CD8-positive, alpha-beta memory T cell (primary cell): ENCODE data around the gene CAMK1D. TPM values are rescaled to one million over a fixed set of nuclear protein-coding genes. Genes with fewer than 3 reads are reported as not detected.
"Not testable (repeated sequence)": the region's sequence is repeated elsewhere in the genome, so short reads cannot be mapped to it uniquely, and the experiment has no call there.

Source experiments
- CTCF ChIA-PET: fragments of 350-600 bp; sonication (Branson Sonifier 250); formaldehyde crosslinking; loops from one replicate; lab custom pipeline; 2021; ENCODE audit warnings: antibody characterized with exemption; lab: Charles Lee
- POLR2A ChIA-PET: fragments of 350-600 bp; sonication (Branson Sonifier 250); formaldehyde crosslinking; loops from one replicate; lab custom pipeline; 2021; ENCODE audit warnings: antibody characterized with exemption; lab: Charles Lee
- DNase-seq, 5 donors: peaks; one replicate each; pipeline versions ENCODE4 v3.0.0 to v3.0.0-alpha.2; 2020 to 2022; ENCODE audit warnings: mixed read lengths in 1 of 5
- H3K27ac ChIP-seq: one replicate; pipeline ENCODE4 v1.7.0; 2013; ENCODE audit warnings: low read depth, mild to moderate bottlenecking, low read length, moderate library complexity
- H3K27me3 ChIP-seq: 2 replicates; pipeline ENCODE4 v1.7.0; 2013; ENCODE audit warnings: low read length, mild to moderate bottlenecking; ENCODE audit not compliant: insufficient read depth, poor library complexity, severe bottlenecking
- H3K36me3 ChIP-seq: 2 replicates; pipeline ENCODE4 v1.7.0; 2013; ENCODE audit warnings: mild to moderate bottlenecking, low read length, moderate library complexity; ENCODE audit not compliant: insufficient read depth
- H3K4me1 ChIP-seq: 2 replicates; pipeline ENCODE4 v1.7.0; 2013; ENCODE audit warnings: mild to moderate bottlenecking, low read length, moderate library complexity; ENCODE audit not compliant: insufficient read depth
- H3K4me3 ChIP-seq: 2 replicates; pipeline ENCODE4 v1.7.0; 2013; ENCODE audit warnings: mild to moderate bottlenecking, low read length
- H3K9me3 ChIP-seq: 2 replicates; pipeline ENCODE4 v1.7.0; 2013; ENCODE audit warnings: mild to moderate bottlenecking, low read length
- H3K27ac Mint-ChIP-seq, 8 donors: one replicate each; pipeline ENCODE4 v1.8.0; 2020 to 2021; ENCODE audit warnings: mixed read lengths in 8 of 8, mild to moderate bottlenecking in 6 of 8, inconsistent platforms in 3 of 8, moderate library complexity in 3 of 8
- H3K27me3 Mint-ChIP-seq, 2 donors: one replicate each; pipeline ENCODE4 v1.8.0; 2020 to 2021; ENCODE audit warnings: mixed read lengths in 2 of 2, mild to moderate bottlenecking in 1 of 2, moderate library complexity in 1 of 2
- H3K36me3 Mint-ChIP-seq, 3 donors: one replicate each; pipeline ENCODE4 v1.8.0; 2020 to 2021; ENCODE audit warnings: mixed read lengths in 3 of 3, inconsistent platforms in 1 of 3, mild to moderate bottlenecking in 1 of 3
- H3K4me1 Mint-ChIP-seq, 3 donors: one replicate each; pipeline ENCODE4 v1.8.0; 2020 to 2021; ENCODE audit warnings: mixed read lengths in 3 of 3, inconsistent platforms in 1 of 3, mild to moderate bottlenecking in 1 of 3
- H3K4me3 Mint-ChIP-seq, 7 donors: one replicate each; pipeline ENCODE4 v1.8.0; 2020 to 2021; ENCODE audit warnings: mixed read lengths in 7 of 7, mild to moderate bottlenecking in 6 of 7, moderate library complexity in 4 of 7, inconsistent platforms in 2 of 7
- H3K9me3 Mint-ChIP-seq, 5 donors: one replicate each; pipeline ENCODE4 v1.8.0; 2020 to 2022; ENCODE audit warnings: mixed read lengths in 5 of 5, mild to moderate bottlenecking in 3 of 5, moderate library complexity in 2 of 5, inconsistent platforms in 1 of 5
- polyA plus RNA-seq: library from polyadenylated mRNA; unstranded; fragments of 300-500 nt; fragmentation: Illumina TruSeq; gene quantifications from one replicate; pipeline ENCODE4 v1.2.3, GENCODE V29; 2021
- total RNA-seq, 2 experiments: library from RNA; stranded (reverse); gene quantifications; one replicate each; pipeline ENCODE4 v1.2.3, GENCODE V29; 2021

The CAMK1D gene
- total and polyA plus RNA-seq, 3 experiments from 2014 or later, result 8.9 to 15.1 (median 10.0) TPM

DNA sequence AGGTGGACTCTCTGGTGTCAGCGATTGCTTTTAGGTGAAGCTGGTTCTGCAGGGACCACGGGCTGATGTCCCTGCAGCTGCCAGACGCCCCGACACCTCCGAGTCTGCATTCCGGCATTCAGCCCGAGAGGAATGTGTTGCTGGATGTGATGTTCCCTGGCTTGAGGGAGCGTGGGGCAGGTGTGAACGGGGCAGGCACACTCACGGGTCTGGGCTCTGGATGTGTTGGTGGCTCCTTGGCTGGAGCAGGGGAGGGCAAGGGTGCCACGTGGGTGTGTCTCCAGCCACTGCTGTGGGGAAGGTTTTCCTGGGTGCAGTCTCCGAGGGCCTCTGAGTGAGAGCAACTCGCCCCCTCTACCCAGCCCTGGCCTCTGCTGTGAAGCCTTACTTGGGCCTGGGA, 140.5 kb downstream of the CAMK1D start:
- ChIA-PET POLR2A (no interaction called here), CTCF (no interaction called here)
- Mint-ChIP-seq H3K27ac (no peak overlapping the region), H3K4me1 (peaks cover 15 to 27% (median 20%) of the 10 kb centered on the region in 3 donors), H3K36me3 (no peaks in the 10 kb centered on the region), H3K9me3 (no peaks in the 10 kb centered on the region), H3K4me3 (no peak overlapping the region), H3K27me3 (peaks cover 0 to 2% of the 10 kb centered on the region in 2 donors)
- Histone ChIP-seq H3K4me3 (no peak overlapping the region), H3K27ac (no peak overlapping the region), H3K9me3 (no peaks in the 10 kb centered on the region), H3K27me3 (no peaks in the 10 kb centered on the region), H3K36me3 (no peaks in the 10 kb centered on the region), H3K4me1 (peaks cover 11% of the 10 kb centered on the region)
- no peak for DNase-seq

DNA sequence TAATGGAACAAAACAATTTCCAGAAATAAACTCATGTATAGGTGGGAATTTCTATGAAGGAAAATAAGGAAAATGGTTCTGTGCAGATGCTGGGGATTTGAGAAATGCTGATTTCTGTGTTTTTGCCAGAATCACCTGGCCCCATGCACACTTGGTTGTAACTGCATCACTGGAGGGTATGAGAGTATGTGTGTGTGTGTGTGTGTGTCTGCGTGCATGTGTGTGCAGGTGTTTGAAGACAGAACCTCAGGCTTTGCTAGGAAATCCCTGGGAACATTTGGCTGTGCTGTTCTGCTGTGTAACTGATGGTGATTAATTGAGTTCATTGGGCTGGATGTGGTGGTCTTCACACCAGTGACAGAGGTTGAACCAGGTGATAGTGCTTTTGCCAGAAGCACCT, 141.6 kb downstream of the CAMK1D start:
- H3K9me3 ChIP-seq, result no peaks in the 10 kb centered on the region
- Mint-ChIP-seq H3K4me1 (peaks cover 6 to 18% (median 10%) of the 10 kb centered on the region in 3 donors), H3K4me3 (no peak overlapping the region), H3K27me3 (peaks cover 0 to 2% of the 10 kb centered on the region in 2 donors), H3K36me3 (no peaks in the 10 kb centered on the region), H3K9me3 (no peaks in the 10 kb centered on the region), H3K27ac (no peak overlapping the region)
- no peak for DNase-seq
- no peaks in the 10 kb centered on the region for H3K27me3 ChIP-seq
- no peaks in the 10 kb centered on the region for H3K4me1 ChIP-seq
- H3K27ac ChIP-seq, result no peak overlapping the region
- H3K4me3 ChIP-seq, result no peak overlapping the region
- ChIA-PET POLR2A (no interaction called here), CTCF (no interaction called here)
- H3K36me3 ChIP-seq, result no peaks in the 10 kb centered on the region

DNA sequence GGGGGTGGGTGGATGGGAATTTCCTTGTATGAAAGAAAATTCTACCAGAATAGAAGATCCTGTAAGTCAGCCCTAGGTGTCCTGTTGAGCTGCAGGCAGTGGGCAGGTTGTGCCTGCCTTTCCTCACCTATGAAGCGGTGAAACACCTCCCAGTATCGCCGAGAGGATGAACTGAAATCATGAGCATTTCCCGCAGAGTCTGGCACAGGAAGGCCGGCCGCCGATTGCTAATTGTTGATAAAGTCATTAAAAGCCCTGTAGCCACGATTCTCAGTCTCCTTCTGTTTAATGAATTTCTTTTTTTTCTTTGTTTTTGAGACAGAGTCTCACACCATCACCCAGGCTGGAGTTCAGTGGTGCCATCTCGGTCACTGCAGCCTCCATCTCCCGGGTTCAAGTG, 142.1 kb downstream of the CAMK1D start:
- no peak for DNase-seq
- no peaks in the 10 kb centered on the region for H3K36me3 ChIP-seq
- H3K4me1 ChIP-seq, result no peaks in the 10 kb centered on the region
- Mint-ChIP-seq H3K4me3 (no peak overlapping the region), H3K27ac (no peak overlapping the region), H3K9me3 (no peaks in the 10 kb centered on the region), H3K27me3 (peaks cover 0 to 2% of the 10 kb centered on the region in 2 donors), H3K4me1 (peaks cover 6 to 18% (median 10%) of the 10 kb centered on the region in 3 donors), H3K36me3 (no peaks in the 10 kb centered on the region)
- ChIA-PET CTCF (no interaction called here), POLR2A (no interaction called here)
- H3K27me3 ChIP-seq, result no peaks in the 10 kb centered on the region
- no peak overlapping the region for H3K4me3 ChIP-seq
- H3K9me3 ChIP-seq, result no peaks in the 10 kb centered on the region
- no peak overlapping the region for H3K27ac ChIP-seq

DNA sequence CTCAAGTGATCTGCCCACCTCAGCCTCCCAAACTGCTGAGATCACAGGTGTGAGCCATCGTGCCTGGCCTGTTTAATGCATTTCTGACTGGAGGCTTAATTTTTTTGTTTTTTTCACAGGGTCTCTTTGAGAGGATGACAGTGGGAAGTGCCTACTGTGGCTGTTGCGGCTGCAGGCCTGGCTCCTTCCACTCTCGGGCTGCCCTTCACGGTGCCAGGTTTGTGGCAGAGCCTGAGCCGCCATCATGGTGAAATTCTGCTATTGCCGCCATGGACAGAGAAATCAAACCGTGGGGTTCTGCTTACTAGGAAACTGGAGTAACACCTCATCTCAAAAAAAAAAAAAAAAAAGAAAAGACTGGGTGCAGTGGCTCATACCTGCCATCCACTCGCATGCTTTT, 142.7 kb downstream of the CAMK1D start:
- Mint-ChIP-seq H3K27ac (peak overlapping the region in 2 of 8 donors; percentile 3 to 33), H3K27me3 (peaks cover 0 to 2% of the 10 kb centered on the region in 2 donors), H3K4me1 (peaks cover 6 to 16% (median 10%) of the 10 kb centered on the region in 3 donors), H3K4me3 (no peak overlapping the region), H3K36me3 (no peaks in the 10 kb centered on the region), H3K9me3 (no peaks in the 10 kb centered on the region)
- Histone ChIP-seq H3K27me3 (no peaks in the 10 kb centered on the region), H3K27ac (no peak overlapping the region), H3K4me3 (no peak overlapping the region), H3K9me3 (no peaks in the 10 kb centered on the region), H3K36me3 (no peaks in the 10 kb centered on the region), H3K4me1 (no peaks in the 10 kb centered on the region)
- DNase-seq, result no peak
- ChIA-PET POLR2A (interaction anchor here (0.6 kb wide), 1 partner anchor 260 kb away, joined by 3 read pairs; no protein-coding TSS in a partner anchor), CTCF (no interaction called here)

DNA sequence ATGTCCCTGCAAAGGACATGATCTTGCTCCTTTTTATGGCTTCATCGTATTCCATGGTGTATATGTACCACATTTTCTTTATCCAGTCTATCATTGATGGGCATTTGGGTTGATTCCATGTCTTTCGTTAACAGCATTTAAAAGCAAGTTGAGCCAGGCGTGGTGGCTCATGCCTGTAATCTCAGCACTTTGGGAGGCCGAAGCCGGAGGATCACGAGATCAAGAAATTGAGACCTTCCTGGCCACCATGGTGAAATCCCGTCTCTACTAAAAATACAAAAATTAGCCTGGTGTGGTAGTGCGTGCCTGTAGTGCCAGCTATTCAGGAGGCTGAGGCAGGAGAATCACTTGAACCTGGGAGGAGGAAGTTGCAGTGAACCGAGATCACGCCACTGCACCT, 147.7 kb downstream of the CAMK1D start:
- H3K36me3 ChIP-seq, H3K27ac Mint-ChIP-seq, H3K9me3 ChIP-seq, H3K27me3 Mint-ChIP-seq, H3K4me3 Mint-ChIP-seq, POLR2A ChIA-PET, H3K27ac ChIP-seq, H3K4me1 ChIP-seq, H3K27me3 ChIP-seq, H3K4me3 ChIP-seq, H3K36me3 Mint-ChIP-seq, H3K9me3 Mint-ChIP-seq, DNase-seq: not testable (repeated sequence)
- CTCF ChIA-PET, result interaction anchor here (1.2 kb wide), 1 partner anchor 10 kb away, joined by 3 read pairs; no protein-coding TSS in a partner anchor
- H3K4me1 Mint-ChIP-seq, result peaks cover 40 to 52% (median 41%) of the 10 kb centered on the region in 3 donors

DNA sequence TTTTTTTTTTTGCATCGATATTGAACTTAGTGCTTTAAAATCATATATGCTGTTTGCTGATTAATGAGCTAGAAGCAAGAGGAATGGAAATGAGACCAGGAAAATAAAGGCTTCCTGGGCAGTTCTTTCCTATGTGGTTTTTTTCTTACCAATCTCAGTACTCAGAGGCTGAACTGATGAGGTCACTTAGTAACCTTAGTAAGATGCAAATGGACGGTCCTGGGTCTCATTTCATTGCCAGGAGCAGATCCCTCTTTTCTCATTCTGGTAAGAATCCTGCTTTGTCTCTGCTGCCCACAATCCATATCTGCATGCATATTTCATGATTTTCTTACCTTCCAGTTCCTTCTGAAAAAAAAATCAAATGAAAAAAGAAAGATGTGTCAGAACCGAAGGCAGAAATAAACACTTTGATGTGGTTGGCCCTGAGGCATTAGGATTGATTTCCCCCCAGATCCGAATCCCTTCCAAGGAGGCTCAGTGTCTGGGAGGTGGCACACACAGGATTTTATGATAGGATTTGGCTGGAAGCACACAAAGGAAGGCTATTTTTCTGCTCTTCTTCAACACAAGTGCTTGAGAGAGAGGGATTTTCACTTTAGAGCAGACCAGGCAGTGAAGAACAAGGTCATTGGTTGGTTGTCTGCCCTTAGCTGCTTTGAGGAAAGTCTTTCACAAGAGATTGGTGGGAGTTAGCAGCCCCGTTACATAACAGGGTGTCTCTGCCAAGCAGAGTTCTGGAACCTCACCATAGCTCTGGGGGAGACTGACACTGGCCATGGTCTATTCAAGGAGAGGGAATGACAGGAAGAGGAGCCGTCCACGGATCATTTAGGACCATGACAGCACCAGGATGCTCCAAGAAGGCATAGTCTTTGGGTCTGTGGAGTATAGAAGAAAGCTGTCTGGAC, 150.0 kb downstream of the CAMK1D start:
- Mint-ChIP-seq H3K9me3 (no peaks in the 10 kb centered on the region), H3K27ac (peak overlapping the region in 4 of 8 donors; percentile 17 to 81 (median 44)), H3K4me3 (peak overlapping the region in 1 of 7 donors; percentile 15), H3K4me1 (peaks cover 41 to 53% (median 42%) of the 10 kb centered on the region in 3 donors), H3K36me3 (peaks cover 0 to 2% (median 0%) of the 10 kb centered on the region in 3 donors), H3K27me3 (no peaks in the 10 kb centered on the region)
- no peaks in the 10 kb centered on the region for H3K27me3 ChIP-seq
- H3K4me3 ChIP-seq, result no peak overlapping the region
- ChIA-PET POLR2A (no interaction called here), CTCF (no interaction called here)
- no peaks in the 10 kb centered on the region for H3K36me3 ChIP-seq
- H3K4me1 ChIP-seq, result no peaks in the 10 kb centered on the region
- no peaks in the 10 kb centered on the region for H3K9me3 ChIP-seq
- no peak for DNase-seq
- H3K27ac ChIP-seq, result no peak overlapping the region

DNA sequence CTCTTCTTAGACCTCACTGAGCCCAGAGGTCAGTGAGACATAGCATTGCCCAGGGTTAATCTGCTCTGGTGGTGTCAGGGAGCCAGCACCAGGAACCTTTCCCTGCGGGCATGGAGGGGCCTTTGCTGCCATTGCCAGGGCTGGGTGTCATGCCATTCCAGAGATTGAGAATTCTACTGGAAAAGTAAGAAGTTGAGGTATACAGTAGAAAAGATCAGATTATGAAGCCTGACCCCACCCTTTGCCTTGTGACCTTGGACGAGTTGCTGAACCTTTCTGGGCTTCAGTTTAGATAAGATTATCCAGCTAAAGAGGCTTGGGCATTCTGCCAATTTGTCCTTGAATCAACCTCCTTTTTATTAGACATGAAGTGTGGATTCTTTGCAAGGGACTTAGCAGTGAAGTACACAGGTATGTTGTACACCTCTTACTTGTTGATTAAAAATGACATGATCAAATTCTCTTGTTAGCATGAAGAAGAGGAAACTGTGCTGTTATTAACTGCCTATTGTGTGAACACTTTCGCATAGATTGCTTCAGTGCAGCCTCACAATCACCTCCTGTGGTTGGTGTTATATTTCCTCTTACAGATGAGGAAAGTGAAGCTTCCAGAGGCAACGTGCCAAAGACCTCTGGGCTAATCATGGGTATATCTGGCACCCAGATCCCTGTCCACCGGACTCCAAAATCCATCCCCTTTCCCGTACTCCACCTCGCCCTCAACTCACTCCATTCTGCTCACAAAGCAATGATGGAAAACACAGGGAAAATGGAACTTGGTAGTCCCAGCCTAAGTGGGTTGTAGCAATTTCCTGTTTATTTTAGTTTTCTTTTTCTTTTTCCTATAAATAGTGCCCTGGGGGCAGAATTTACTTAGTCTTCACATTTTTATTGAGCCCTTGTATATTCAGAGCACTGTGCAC, 151.3 kb downstream of the CAMK1D start:
- ChIA-PET CTCF (no interaction called here), POLR2A (no interaction called here)
- H3K4me3 Mint-ChIP-seq, result no peak overlapping the region

More for the DNA sequence above, 151.3 kb downstream of the CAMK1D start:
- H3K36me3 Mint-ChIP-seq, result peaks cover 0 to 2% (median 0%) of the 10 kb centered on the region in 3 donors
- Histone ChIP-seq H3K27me3 (no peaks in the 10 kb centered on the region), H3K36me3 (no peaks in the 10 kb centered on the region), H3K4me3 (no peak overlapping the region), H3K27ac (no peak overlapping the region), H3K4me1 (no peaks in the 10 kb centered on the region), H3K9me3 (no peaks in the 10 kb centered on the region)
- H3K27ac Mint-ChIP-seq, result peak overlapping the region in 5 of 8 donors; percentile 9 to 68 (median 58)
- no peak for DNase-seq
- no peaks in the 10 kb centered on the region for H3K9me3 Mint-ChIP-seq
- peaks cover 46 to 60% (median 51%) of the 10 kb centered on the region in 3 donors for H3K4me1 Mint-ChIP-seq
- no peaks in the 10 kb centered on the region for H3K27me3 Mint-ChIP-seq
